ENCODE results near the gene ILRUN. TPM values are rescaled to one million over a fixed set of nuclear protein-coding genes. Genes with fewer than 3 reads are reported as not detected.
A peak's percentile ranks its signal among the peaks of the same experiment; 100 is the strongest.
"Not testable (repeated sequence)": the region's sequence is repeated elsewhere in the genome, so short reads cannot be mapped to it uniquely, and the experiment has no call there.

ILRUN gene
- total RNA-seq, 1 experiment from 2014 or later, result 62.8 TPM

DNA sequence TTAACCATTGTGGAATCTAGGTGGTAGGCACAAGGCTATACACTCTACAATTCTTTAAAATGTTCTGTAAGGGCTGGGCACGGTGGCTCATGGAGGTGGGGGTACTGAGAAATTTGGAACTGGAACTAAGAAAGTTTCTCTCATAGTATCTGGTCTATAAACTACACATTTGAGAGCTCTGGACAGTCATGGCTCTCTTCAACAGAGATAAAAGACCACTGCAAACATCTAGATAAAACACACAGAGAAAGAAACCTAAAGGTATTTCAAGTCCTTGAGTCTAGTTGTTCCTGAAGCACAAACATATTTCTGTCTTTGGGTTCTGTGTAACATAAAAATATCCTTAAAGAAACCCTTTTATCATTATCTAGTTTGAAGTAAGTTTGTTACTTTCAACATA, 35.2 kb downstream of the ILRUN start:
- CTCF ChIA-PET, result no interaction called here
- POLR2A ChIA-PET, result no interaction called here
- TF ChIP-seq POLR2AphosphoS5 (IDR thresholded peaks at IDR 0.05; ENCODE audit: low read depth, low read length) (no peak), TCF7L2 (IDR thresholded peaks at IDR 0.05; ENCODE audit: low read depth, low read length) (no peak)
- Histone ChIP-seq H3K27ac (ENCODE audit: low read length) (no peak overlapping the region), H3K4me1 (ENCODE audit: control insufficient read depth, insufficient read depth, low read length) (peaks cover 31% of the 10 kb centered on the region), H3K36me3 (ENCODE audit: control insufficient read depth, insufficient read depth, low read length) (no peaks in the 10 kb centered on the region), H3K4me3 (ENCODE audit: low read depth in 2 of 2, low read length in 2 of 2) (no peak overlapping the region), H3K27me3 (ENCODE audit: control insufficient read depth, insufficient read depth, low read length) (no peaks in the 10 kb centered on the region), H3K9me3 (ENCODE audit: control insufficient read depth, insufficient read depth, low read depth, low read length) (no peaks in the 10 kb centered on the region)
- in situ Hi-C loops (cut with HindIII; ENCODE audit: low pct_unique_long_range_greater_than_20kb, low sequenced_read_pairs) (no loop called here), intact Hi-C loops (cut with micrococcal nuclease; ENCODE audit: unreplicated experiment) (no loop called here)
- ATAC-seq (no peak), DNase-seq (ENCODE audit: low read depth, low spot score) (no peak)
- BruUV-seq (replicated peaks), result no TSS peak

DNA sequence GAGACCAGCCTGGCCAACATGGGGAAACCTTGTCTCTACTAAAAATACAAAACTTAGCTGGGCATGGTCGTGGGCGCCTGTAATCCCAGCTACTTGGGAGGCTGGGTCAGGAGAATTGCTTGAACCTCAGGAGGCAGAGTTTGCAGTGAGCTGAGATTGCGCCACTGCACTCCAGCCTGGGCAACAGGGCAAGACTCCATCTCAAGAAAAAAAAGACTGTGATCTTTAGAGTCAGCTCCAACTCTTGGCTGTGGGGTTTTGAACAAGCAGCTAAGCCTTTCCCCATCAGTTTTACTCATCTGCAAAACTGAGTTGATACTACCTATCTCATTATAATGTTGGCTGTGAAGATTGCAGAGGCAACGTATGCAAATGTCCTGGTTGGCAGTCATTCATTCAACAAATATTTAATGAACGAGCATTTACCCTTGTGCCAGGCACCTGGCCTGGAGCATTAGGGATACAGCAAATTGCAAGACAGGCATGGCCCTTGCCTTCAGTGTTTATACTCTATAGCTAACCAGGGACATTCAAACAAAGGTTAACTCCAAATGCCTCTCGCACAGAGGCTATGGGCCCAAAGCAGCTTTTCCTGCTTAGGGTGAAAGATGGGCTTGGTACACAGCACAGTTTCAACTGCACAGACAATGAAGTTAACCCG, 37.8 kb downstream of the ILRUN start:
- Histone ChIP-seq H3K9me3 (ENCODE audit: control insufficient read depth, insufficient read depth, low read depth, low read length) (no peaks in the 10 kb centered on the region), H3K4me3 (ENCODE audit: low read depth in 2 of 2, low read length in 2 of 2) (no peak overlapping the region), H3K36me3 (ENCODE audit: control insufficient read depth, insufficient read depth, low read length) (no peaks in the 10 kb centered on the region), H3K27ac (ENCODE audit: low read length) (peak overlapping the region; percentile 93), H3K27me3 (ENCODE audit: control insufficient read depth, insufficient read depth, low read length) (no peaks in the 10 kb centered on the region), H3K4me1 (ENCODE audit: control insufficient read depth, insufficient read depth, low read length) (peaks cover 30% of the 10 kb centered on the region)
- intact Hi-C loops (cut with micrococcal nuclease; ENCODE audit: unreplicated experiment), result no loop called here
- BruUV-seq (replicated peaks), result no TSS peak
- peak; percentile 47; the same call in 1 of the 2 replicates for ATAC-seq
- DNase-seq (ENCODE audit: low read depth, low spot score), result no peak
- ChIA-PET POLR2A (no interaction called here), CTCF (no interaction called here)
- in situ Hi-C loops (cut with HindIII; ENCODE audit: low pct_unique_long_range_greater_than_20kb, low sequenced_read_pairs), result no loop called here
- TF ChIP-seq POLR2AphosphoS5 (IDR thresholded peaks at IDR 0.05; ENCODE audit: low read depth, low read length) (no peak), SIN3A (IDR thresholded peaks at IDR 0.05; ENCODE audit: borderline replicate concordance, insufficient read depth, low read depth, low read length) (no peak), TCF7L2 (IDR thresholded peaks at IDR 0.05; ENCODE audit: low read depth, low read length) (no peak)
- TF ChIP-seq, protein P1, sequence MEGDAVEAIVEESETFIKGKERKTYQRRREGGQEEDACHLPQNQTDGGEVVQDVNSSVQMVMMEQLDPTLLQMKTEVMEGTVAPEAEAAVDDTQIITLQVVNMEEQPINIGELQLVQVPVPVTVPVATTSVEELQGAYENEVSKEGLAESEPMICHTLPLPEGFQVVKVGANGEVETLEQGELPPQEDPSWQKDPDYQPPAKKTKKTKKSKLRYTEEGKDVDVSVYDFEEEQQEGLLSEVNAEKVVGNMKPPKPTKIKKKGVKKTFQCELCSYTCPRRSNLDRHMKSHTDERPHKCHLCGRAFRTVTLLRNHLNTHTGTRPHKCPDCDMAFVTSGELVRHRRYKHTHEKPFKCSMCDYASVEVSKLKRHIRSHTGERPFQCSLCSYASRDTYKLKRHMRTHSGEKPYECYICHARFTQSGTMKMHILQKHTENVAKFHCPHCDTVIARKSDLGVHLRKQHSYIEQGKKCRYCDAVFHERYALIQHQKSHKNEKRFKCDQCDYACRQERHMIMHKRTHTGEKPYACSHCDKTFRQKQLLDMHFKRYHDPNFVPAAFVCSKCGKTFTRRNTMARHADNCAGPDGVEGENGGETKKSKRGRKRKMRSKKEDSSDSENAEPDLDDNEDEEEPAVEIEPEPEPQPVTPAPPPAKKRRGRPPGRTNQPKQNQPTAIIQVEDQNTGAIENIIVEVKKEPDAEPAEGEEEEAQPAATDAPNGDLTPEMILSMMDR (IDR thresholded peaks at IDR 0.05), result no peak
- TF ChIP-seq, protein P2, sequence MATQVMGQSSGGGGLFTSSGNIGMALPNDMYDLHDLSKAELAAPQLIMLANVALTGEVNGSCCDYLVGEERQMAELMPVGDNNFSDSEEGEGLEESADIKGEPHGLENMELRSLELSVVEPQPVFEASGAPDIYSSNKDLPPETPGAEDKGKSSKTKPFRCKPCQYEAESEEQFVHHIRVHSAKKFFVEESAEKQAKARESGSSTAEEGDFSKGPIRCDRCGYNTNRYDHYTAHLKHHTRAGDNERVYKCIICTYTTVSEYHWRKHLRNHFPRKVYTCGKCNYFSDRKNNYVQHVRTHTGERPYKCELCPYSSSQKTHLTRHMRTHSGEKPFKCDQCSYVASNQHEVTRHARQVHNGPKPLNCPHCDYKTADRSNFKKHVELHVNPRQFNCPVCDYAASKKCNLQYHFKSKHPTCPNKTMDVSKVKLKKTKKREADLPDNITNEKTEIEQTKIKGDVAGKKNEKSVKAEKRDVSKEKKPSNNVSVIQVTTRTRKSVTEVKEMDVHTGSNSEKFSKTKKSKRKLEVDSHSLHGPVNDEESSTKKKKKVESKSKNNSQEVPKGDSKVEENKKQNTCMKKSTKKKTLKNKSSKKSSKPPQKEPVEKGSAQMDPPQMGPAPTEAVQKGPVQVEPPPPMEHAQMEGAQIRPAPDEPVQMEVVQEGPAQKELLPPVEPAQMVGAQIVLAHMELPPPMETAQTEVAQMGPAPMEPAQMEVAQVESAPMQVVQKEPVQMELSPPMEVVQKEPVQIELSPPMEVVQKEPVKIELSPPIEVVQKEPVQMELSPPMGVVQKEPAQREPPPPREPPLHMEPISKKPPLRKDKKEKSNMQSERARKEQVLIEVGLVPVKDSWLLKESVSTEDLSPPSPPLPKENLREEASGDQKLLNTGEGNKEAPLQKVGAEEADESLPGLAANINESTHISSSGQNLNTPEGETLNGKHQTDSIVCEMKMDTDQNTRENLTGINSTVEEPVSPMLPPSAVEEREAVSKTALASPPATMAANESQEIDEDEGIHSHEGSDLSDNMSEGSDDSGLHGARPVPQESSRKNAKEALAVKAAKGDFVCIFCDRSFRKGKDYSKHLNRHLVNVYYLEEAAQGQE (IDR thresholded peaks at IDR 0.05; ENCODE audit: insufficient read depth in 1 of 2, low read depth in 2 of 2, low read length in 1 of 2), result no peak

DNA sequence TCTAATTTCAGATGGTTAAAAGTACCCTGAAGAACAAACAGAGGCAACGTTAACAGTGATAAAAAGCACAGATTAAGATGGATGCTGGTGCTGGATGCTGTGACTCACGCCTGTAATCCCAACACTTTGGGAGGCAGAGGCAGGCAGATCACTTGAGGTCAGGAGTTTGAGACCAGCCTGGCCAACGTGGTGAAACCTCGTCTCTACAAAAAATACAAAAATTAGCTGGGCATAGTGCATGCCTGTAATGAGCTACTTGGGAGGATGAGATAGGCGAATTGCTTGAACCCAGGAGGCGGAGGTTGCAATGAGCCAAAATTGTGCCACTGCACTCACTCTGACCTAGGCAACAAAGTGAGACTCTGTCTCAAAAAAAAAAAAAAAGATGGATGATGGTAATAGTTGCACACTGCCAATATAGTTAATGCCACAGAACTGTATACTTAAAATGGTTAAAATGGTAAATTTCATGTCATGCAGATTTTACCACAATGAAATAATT, 38.5 kb downstream of the ILRUN start:
- POLR2A ChIA-PET, result interaction anchor here (0.6 kb wide), 1 partner anchor 291 kb away, joined by 3 read pairs; no protein-coding TSS in a partner anchor
- ATAC-seq, result peak; percentile 42
- peaks cover 30% of the 10 kb centered on the region for H3K4me1 ChIP-seq (ENCODE audit: control insufficient read depth, insufficient read depth, low read length)
- intact Hi-C loops (cut with micrococcal nuclease; ENCODE audit: unreplicated experiment); BruUV-seq (replicated peaks); in situ Hi-C loops (cut with HindIII; ENCODE audit: low pct_unique_long_range_greater_than_20kb, low sequenced_read_pairs); H3K36me3 ChIP-seq (ENCODE audit: control insufficient read depth, insufficient read depth, low read length); H3K27me3 ChIP-seq (ENCODE audit: control insufficient read depth, insufficient read depth, low read length); CTCF ChIA-PET; DNase-seq (ENCODE audit: low read depth, low spot score); H3K9me3 ChIP-seq (ENCODE audit: control insufficient read depth, insufficient read depth, low read depth, low read length): not testable (repeated sequence)
- H3K4me3 ChIP-seq (ENCODE audit: low read depth in 2 of 2, low read length in 2 of 2), result peak overlapping the region in 1 of 2 experiments; percentile 61; a peak in 2 of 4 replicates
- peak overlapping the region; percentile 93 for H3K27ac ChIP-seq (ENCODE audit: low read length)

Measured in Panc1 (cell line).